HTR-8/SVneo (cell line): ENCODE results near the gene SYNDIG1.

Experiments
- DNase-seq: peaks from one replicate; pipeline ENCODE4 v3.0.0; 2011; ENCODE audit warnings: low spot score, mixed read lengths; ENCODE audit not compliant: insufficient read length
- FAIRE-seq: peaks from 2 replicates; lab custom pipeline; 2011; peaks lifted over from hg19 to GRCh38; lab: Jason Lieb, UNC

The SYNDIG1 gene

DNA sequence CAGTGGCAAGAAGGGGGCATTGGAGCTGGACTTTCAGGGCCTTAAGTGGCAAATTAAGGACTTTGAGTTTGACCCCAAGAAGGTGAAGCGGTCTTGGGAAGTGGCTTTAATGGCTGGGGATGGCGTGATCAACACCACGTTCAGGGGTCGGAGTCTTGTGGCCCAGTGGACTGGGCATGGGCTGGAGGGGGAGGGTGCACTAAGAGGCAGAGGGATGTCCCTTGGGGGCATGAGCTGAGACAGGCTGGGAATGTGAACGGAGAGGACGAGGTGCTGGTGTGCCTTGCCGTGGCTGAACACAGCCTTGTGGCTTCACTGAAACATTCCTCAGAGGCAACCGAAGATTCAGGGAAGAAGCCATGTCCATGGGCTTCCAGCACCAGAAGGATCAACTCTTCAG lies 227.0 kb downstream of the SYNDIG1 start:
- DNase-seq (no peak), FAIRE-seq (no peak)

GRCh38 chr20:24697411-24697810 lies 228.0 kb downstream of the SYNDIG1 start:
- DNase-seq: no peak
- no peak for FAIRE-seq

- FAIRE-seq: no peak
- no peak for DNase-seq
Observed at GRCh38 chr20:24698189-24698588, 228.8 kb downstream of the SYNDIG1 start.

DNA sequence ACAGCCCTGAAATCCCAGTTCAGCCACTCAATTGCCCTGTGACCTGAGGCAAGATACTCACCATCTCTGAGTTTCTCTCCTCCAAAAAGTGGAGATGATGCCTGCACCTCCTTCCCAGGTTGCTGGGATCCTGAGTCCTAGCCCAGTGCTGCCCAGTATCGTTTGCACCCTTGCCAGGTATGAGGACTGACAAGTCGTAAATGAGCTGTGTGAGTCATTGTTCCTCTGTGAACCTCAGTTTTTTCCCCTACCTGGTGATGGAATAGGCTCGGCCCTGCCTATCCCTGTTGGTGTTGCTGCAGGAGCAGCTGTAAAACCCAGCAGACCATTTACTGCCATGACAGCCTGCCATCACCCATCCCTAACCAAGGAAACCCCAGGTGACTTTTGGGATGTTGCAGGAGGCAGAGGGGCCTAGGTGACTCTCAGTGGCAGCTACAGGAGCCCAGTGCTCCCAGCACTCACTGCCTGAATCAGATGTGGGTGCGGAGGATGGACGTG lies 229.3 kb downstream of the SYNDIG1 start:
- FAIRE-seq (no peak), DNase-seq (no peak)

- no peak for FAIRE-seq
- no peak for DNase-seq
Observed at GRCh38 chr20:24699321-24700165, 230.1 kb downstream of the SYNDIG1 start.

DNA sequence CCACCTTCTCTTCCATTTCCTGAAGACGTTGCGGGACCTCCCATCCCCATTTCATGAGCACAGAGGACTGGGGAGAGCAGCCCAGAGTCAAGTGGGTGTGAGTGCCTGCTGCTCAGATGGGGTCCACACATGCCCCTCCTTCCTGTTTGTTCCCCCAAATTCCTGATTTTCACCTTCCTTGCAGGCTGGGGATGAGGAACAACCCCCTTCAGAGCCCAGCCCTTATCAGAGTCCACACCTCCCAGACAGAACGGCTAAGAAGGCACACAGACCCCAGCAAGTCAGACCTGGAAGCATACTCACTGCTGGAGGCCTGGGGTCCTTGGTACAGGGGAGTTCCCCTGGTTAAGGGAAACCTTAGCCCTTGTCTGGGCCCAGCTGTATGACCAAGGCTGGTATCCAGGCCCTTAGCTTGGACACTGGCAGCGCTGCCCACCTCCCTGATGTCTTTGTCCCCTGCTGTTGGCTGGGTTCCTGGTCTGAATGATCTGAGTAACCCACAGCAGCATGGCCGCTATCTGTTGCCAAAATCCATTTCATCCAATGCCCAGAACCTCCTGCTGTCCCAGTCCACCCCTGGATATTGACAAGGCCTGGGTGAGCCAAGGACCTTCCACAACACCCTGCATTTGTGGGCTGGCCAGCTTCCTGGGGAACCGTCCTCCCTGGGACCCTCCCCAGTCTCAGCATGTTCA lies 230.9 kb downstream of the SYNDIG1 start:
- DNase-seq (no peak), FAIRE-seq (no peak)

GRCh38 chr20:24701027-24701426 lies 231.6 kb downstream of the SYNDIG1 start:
- DNase-seq: no peak
- no peak for FAIRE-seq

DNA sequence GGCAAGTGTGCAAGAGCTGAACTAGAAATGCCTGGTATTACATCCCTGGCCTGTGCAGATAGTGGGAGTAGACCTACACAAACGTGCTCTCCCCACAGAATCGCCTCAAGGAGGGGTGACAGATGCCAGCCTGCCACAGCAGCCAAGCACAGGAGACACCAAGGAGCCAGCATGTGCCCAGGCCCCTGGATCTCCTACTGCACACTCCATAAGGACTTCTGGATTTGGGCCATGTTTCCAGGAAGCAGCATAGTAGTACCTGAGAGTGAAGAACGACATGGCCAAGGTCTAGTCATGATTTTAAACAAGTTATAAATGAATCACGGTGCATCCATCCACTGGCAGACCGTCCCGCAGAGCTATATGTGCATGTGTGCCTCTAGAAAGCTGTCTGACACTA lies 232.2 kb downstream of the SYNDIG1 start:
- FAIRE-seq (no peak), DNase-seq (no peak)

DNA sequence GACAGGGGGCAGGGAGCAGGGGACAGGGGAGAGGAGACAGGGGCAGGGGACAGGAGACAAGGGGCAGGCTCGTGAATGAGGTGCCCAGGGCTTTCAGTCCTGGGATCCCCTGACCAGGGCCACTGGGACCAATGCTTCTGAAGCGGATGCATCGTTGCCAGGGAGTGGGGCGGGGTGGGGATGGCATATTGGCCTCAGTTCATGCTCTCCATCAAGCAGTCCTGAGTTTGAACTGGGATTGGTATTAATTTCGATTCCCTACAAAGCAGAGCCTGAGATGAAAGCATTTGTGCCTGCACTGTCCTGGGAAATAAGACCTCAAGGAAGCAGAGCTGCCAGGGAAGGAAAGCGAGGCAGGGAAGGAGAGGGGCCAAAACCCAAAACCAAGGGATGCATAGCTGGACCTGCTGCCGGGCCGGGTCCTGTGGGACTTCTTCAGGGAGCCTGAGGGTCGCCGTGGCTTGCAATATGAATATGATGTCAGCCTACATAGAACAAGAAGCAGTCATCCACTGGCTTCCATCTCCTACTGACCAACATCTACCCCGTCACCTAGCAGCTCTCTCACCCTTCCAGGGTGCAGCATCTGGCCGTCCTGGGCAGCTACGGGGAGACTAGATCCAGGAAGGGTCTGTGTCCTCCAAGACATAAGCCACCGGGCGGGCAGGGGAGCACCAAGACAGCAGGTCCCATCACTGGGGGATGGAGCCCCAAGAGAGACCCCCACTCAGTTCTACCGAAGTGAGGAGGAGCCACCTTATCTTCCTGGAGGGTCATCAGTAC lies 233.3 kb downstream of the SYNDIG1 start:
- no peak for FAIRE-seq
- DNase-seq: no peak

- DNase-seq: no peak
- FAIRE-seq: no peak
Observed at GRCh38 chr20:24703284-24703610, 233.8 kb downstream of the SYNDIG1 start.

- DNase-seq (no peak), FAIRE-seq (no peak)
Observed at GRCh38 chr20:24704899-24705298, 235.5 kb downstream of the SYNDIG1 start.

DNA sequence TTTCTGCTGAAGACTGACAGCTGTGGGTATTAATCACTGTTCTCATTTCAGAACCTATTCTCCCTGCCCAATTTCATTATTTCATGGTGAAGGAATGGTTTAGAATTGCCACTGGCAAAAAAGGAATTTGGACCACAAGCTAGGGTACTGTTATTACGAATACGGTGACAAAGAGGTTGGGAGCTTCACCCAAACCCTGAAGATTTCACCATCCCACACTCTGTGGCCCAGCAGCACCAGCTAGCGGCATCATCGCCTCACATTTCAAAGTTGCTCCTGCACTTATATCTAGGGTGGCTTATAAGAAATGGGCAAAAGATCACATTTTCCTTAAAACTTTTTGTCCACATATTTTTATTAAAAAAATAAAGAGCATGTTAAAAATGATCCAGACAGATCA lies 236.1 kb downstream of the SYNDIG1 start:
- DNase-seq (no peak), FAIRE-seq (no peak)

- DNase-seq (no peak), FAIRE-seq (no peak)
Observed at GRCh38 chr20:24708411-24709295, 239.2 kb downstream of the SYNDIG1 start.
